HepG2 (cell line): ENCODE results near the gene CPB2. TPM values are rescaled to one million over a fixed set of nuclear protein-coding genes. Genes with fewer than 3 reads are reported as not detected.

Source experiments
- ATAC-seq: fragments of 200-7000 bp; cut with Tn5 transposase; 3 replicates; pipeline ENCODE4 v1.9.1; 2020; ENCODE audit warnings: mild to moderate bottlenecking, moderate library complexity
- BruUV-seq: library from RNA; stranded (reverse); fragments of 400-500 nt; replicated peaks from 2 replicates; lab custom pipeline; 2021; lab: Mats Ljungman, UMichigan
- CTCF ChIA-PET: fragments of 300-600 bp; formaldehyde crosslinking; extraction: SDS; loops from one replicate; lab custom pipeline; 2021; ENCODE audit warnings: low total read pairs, inconsistent platforms, low intra/inter-chr PET ratio; lab: Yijun Ruan, JAX
- POLR2A ChIA-PET: fragments of 350-600 bp; sonication (Branson Sonifier 250); formaldehyde crosslinking; loops from one replicate; lab custom pipeline; 2020; ENCODE audit warnings: antibody characterized with exemption, inconsistent platforms; lab: Yijun Ruan, JAX
- DNase-seq: peaks from one replicate; pipeline ENCODE4 v3.0.0-alpha.2; 2015; ENCODE audit warnings: low spot score
- FAIRE-seq: peaks from 3 replicates; lab custom pipeline; 2011; peaks lifted over from hg19 to GRCh38; lab: Jason Lieb, UNC
- H2AFZ ChIP-seq: one replicate; pipeline ENCODE4 v1.6.1; 2011; ENCODE audit warnings: low read length, inconsistent platforms
- H3K27ac ChIP-seq: fragments of 300-600 bp; 3 replicates; pipeline ENCODE4 v1.8.0; 2011; ENCODE audit warnings: mixed run types, mild to moderate bottlenecking, mixed read lengths, low read length, inconsistent platforms; ENCODE audit not compliant: insufficient read depth; ENCODE audit errors: extremely low read length
- H3K27me3 ChIP-seq, 2 experiments: fragments of 200-600 bp in 1 of 2; 2 replicates in 1 of 2; 3 replicates in 1 of 2; pipeline versions ENCODE4 v1.6.0 to v1.8.0; 2011; ENCODE audit warnings: low read length in 2 of 2, mild to moderate bottlenecking in 2 of 2, moderate library complexity in 2 of 2, inconsistent platforms in 1 of 2; ENCODE audit not compliant: insufficient read depth in 2 of 2, control insufficient read depth in 1 of 2
- H3K36me3 ChIP-seq, 2 experiments: fragments of 200-600 bp in 1 of 2; replicated peaks in 1 of 2; 2 replicates in 1 of 2; 3 replicates in 1 of 2; pipeline versions ENCODE4 v1.5.1 to v1.8.0; 2011; ENCODE audit warnings: low read length in 2 of 2, inconsistent platforms in 1 of 2; ENCODE audit not compliant: insufficient read depth in 2 of 2, control insufficient read depth in 1 of 2
- H3K4me1 ChIP-seq: 2 replicates; pipeline ENCODE4 v1.5.1; 2012; ENCODE audit warnings: low read length, inconsistent platforms; ENCODE audit not compliant: insufficient read depth
- H3K4me2 ChIP-seq: 2 replicates; pipeline ENCODE4 v1.6.0; 2011; ENCODE audit warnings: low read depth, low read length, inconsistent platforms
- H3K4me3 ChIP-seq, 3 experiments: fragments of 200-600 bp in 1 of 3; sonication (generic), shearing (Covaris generic) in 1 of 3; replicated peaks in 1 of 3; 2 replicates each; pipeline ENCODE4 v1.5.1; 2011 to 2016; ENCODE audit warnings: low read length in 3 of 3, inconsistent platforms in 2 of 3, low read depth in 2 of 3, mild to moderate bottlenecking in 2 of 3, control low read depth in 1 of 3, mixed read lengths in 1 of 3; ENCODE audit not compliant: insufficient read depth in 1 of 3
- H3K79me2 ChIP-seq: one replicate; pipeline ENCODE4 v1.6.1; 2011; ENCODE audit warnings: low read length, inconsistent platforms; ENCODE audit not compliant: insufficient read depth
- H3K9ac ChIP-seq: 2 replicates; pipeline ENCODE4 v1.6.0; 2011; ENCODE audit warnings: mild to moderate bottlenecking, low read depth, low read length, inconsistent platforms; ENCODE audit not compliant: insufficient read depth
- H3K9me3 ChIP-seq: 2 replicates; pipeline ENCODE4 v1.5.1; 2012; ENCODE audit warnings: mild to moderate bottlenecking, low read length
- H4K20me1 ChIP-seq: 2 replicates; pipeline ENCODE4 v1.6.0; 2011; ENCODE audit warnings: inconsistent platforms, mild to moderate bottlenecking, low read length, moderate library complexity; ENCODE audit not compliant: insufficient read depth
- KLF6 ChIP-seq: IDR thresholded peaks from 2 replicates; pipeline ENCODE4 v1.8.0; 2016; ENCODE audit warnings: missing biosample characterization, missing genetic modification reagents
- PRDM4 ChIP-seq: sonication (generic); formaldehyde crosslinking; IDR thresholded peaks from 2 replicates; pipeline ENCODE4 v1.9.0; 2021; ENCODE audit warnings: missing genetic modification reagents, borderline replicate concordance
- SPEN ChIP-seq: sonication (generic); formaldehyde crosslinking; IDR thresholded peaks from 2 replicates; pipeline ENCODE4 v1.5.1; 2020; ENCODE audit warnings: low read depth, mild to moderate bottlenecking, missing genetic modification reagents
- SRSF9 ChIP-seq: fragments of 200-400 bp; formaldehyde crosslinking; IDR thresholded peaks from 2 replicates; pipeline ENCODE4 v1.6.1; 2018; ENCODE audit warnings: borderline replicate concordance, mild to moderate bottlenecking, low read depth, low read length; ENCODE audit not compliant: insufficient read depth, poor library complexity, severe bottlenecking
- ZNF646 ChIP-seq: sonication (generic); formaldehyde crosslinking; IDR thresholded peaks from 2 replicates; pipeline ENCODE4 v1.9.0; 2021; ENCODE audit warnings: mild to moderate bottlenecking, missing genetic modification reagents
- ZSCAN30 ChIP-seq: sonication (generic); formaldehyde crosslinking; IDR thresholded peaks from 2 replicates; pipeline ENCODE4 v1.5.0; 2020; ENCODE audit warnings: mild to moderate bottlenecking, missing genetic modification reagents
- WGBS: methylation state at CpG from one replicate; pipeline ENCODE4 v1.1.6; 2017; ENCODE audit warnings: low lambda C conversion rate; 5-methylcytosine and 5-hydroxymethylcytosine counted together
- in situ Hi-C: cut with HindIII; loops from 2 replicates; pipeline ENCODE4 v1.10.0; 2017; ENCODE audit warnings: low pct_unique_long_range_greater_than_20kb; ENCODE audit not compliant: extremely low pct_ligation_motif_present
- intact Hi-C: fragments of 100-400 bp; cut with micrococcal nuclease; formaldehyde crosslinking; loops from one replicate; pipeline ENCODE4 v1.10.0; 2022; ENCODE audit not compliant: unreplicated experiment
- polyA plus RNA-seq, 8 experiments: library from polyadenylated mRNA; depleted of rRNA in 3 of 8; stranded (reverse) in 7 of 8; unstranded in 1 of 8; fragments of >200 nt; fragmentation: Illumina TruSeq in 4 of 8; extraction: Trizol in 4 of 8; gene quantifications; 2 replicates each; pipeline versions ENCODE4 v1.2.1 to v1.2.3, GENCODE V29; 2011 to 2016; ENCODE audit warnings: low read depth in 4 of 8, missing spikeins in 1 of 8, mixed read lengths in 1 of 8; ENCODE audit not compliant: insufficient read depth in 1 of 8
- total RNA-seq, 5 experiments: library from RNA; depleted of rRNA; stranded (reverse); fragments of >200 nt; fragmentation: Illumina TruSeq; extraction: Trizol; gene quantifications; 2 replicates each; pipeline ENCODE4 v1.2.3, GENCODE V29; 2016; ENCODE audit warnings: low read depth in 1 of 5

Gene CPB2
- total and polyA plus RNA-seq, 2 of the 13 experiments (the other 11 are each of a cell fraction or from before 2014, with no cell fraction given): 125 to 140 TPM

GRCh38 chr13:46136688-46137087 lies 31.9 kb upstream of the CPB2 start:
- no peaks in the 10 kb centered on the region for H3K9me3 ChIP-seq
- H3K36me3 ChIP-seq: no peaks in the 10 kb centered on the region
- POLR2A ChIA-PET: no interaction called here
- ATAC-seq (no peak), FAIRE-seq (no peak), DNase-seq (no peak)
- no peak overlapping the region for H2AFZ ChIP-seq
- intact Hi-C loops: no loop called here
- no peaks in the 10 kb centered on the region for H3K27me3 ChIP-seq
- no peak overlapping the region for H3K9ac ChIP-seq
- no peak overlapping the region for H3K27ac ChIP-seq
- no peak overlapping the region for H3K4me2 ChIP-seq
- no peaks in the 10 kb centered on the region for H4K20me1 ChIP-seq
- peaks cover 58% of the 10 kb centered on the region for H3K4me1 ChIP-seq
- TF ChIP-seq KLF6 (CRISPR knock-in tag) (no peak), SRSF9 (no peak), ZSCAN30 (CRISPR knock-in tag) (no peak), SPEN (CRISPR knock-in tag) (no peak), PRDM4 (CRISPR knock-in tag) (no peak), ZNF646 (CRISPR knock-in tag) (no peak)
- no peak overlapping the region for H3K4me3 ChIP-seq
- CTCF ChIA-PET: no interaction called here
- 99% methylated on average over 4 of the region's 4 CpGs for WGBS
- H3K79me2 ChIP-seq: no peaks in the 10 kb centered on the region
- no TSS peak for BruUV-seq
- in situ Hi-C loops: no loop called here
